DOHH2 (cell line): Measurements from ENCODE around the gene EPB41.

Source experiments
- CTCF ChIP-seq: fragments of 200-600 bp; sonication (generic); IDR thresholded peaks from one replicate; pipeline ENCODE4 v1.5.1; 2014; ENCODE audit warnings: antibody characterized with exemption, mild to moderate bottlenecking, low read depth, low read length; ENCODE audit not compliant: poor library complexity, severe bottlenecking
- EZH2phosphoT487 ChIP-seq: fragments of 200-600 bp; sonication (generic); IDR thresholded peaks from 2 replicates; pipeline ENCODE4 v1.6.1; 2017; ENCODE audit warnings: borderline replicate concordance, mild to moderate bottlenecking, antibody characterized with exemption, low read length, moderate library complexity, mixed read lengths

- TF ChIP-seq CTCF, result no peak
- no peak for TF ChIP-seq EZH2phosphoT487
Measured at GRCh38 chr1:28936094-28936493, 21.7 kb downstream of the EPB41 start.
